ENCODE results near the gene INPP5D.
A peak's percentile ranks its signal among the peaks of the same experiment; 100 is the strongest.

Gene INPP5D

GRCh38 chr2:233209117-233209532, 149.0 kb downstream of the INPP5D start:
- FAIRE-seq (no peak), DNase-seq (ENCODE audit: insufficient read length, low spot score) (no peak)
- TF ChIP-seq POLR2A (IDR thresholded peaks at IDR 0.05; ENCODE audit: low read depth, low read length): no peak

- no peak for TF ChIP-seq POLR2A (IDR thresholded peaks at IDR 0.05; ENCODE audit: low read depth, low read length)
- DNase-seq (ENCODE audit: insufficient read length, low spot score) (peak; percentile 92), FAIRE-seq (no peak)
Observed at GRCh38 chr2:233209533-233210171, 149.5 kb downstream of the INPP5D start.

- DNase-seq (ENCODE audit: insufficient read length, low spot score) (no peak), FAIRE-seq (no peak)
- TF ChIP-seq POLR2A (IDR thresholded peaks at IDR 0.05; ENCODE audit: low read depth, low read length): no peak
Observed at GRCh38 chr2:233210281-233210680, 150.1 kb downstream of the INPP5D start.

- no peak for TF ChIP-seq POLR2A (IDR thresholded peaks at IDR 0.05; ENCODE audit: low read depth, low read length)
- FAIRE-seq (peak; percentile 53), DNase-seq (ENCODE audit: insufficient read length, low spot score) (peak; percentile 77)
Observed at GRCh38 chr2:233210843-233211547, 150.9 kb downstream of the INPP5D start.

GRCh38 chr2:233211548-233211895, 151.4 kb downstream of the INPP5D start:
- FAIRE-seq: no peak
- no peak for DNase-seq (ENCODE audit: insufficient read length, low spot score)
- TF ChIP-seq POLR2A (IDR thresholded peaks at IDR 0.05; ENCODE audit: low read depth, low read length): no peak

- no peak for TF ChIP-seq POLR2A (IDR thresholded peaks at IDR 0.05; ENCODE audit: low read depth, low read length)
- no peak for FAIRE-seq
- DNase-seq (ENCODE audit: insufficient read length, low spot score): no peak
Observed at GRCh38 chr2:233213011-233213410, 152.9 kb downstream of the INPP5D start.

GRCh38 chr2:233213975-233214374, 153.8 kb downstream of the INPP5D start:
- no peak for TF ChIP-seq POLR2A (IDR thresholded peaks at IDR 0.05; ENCODE audit: low read depth, low read length)
- DNase-seq (ENCODE audit: insufficient read length, low spot score): no peak
- no peak for FAIRE-seq

- no peak for TF ChIP-seq POLR2A (IDR thresholded peaks at IDR 0.05; ENCODE audit: low read depth, low read length)
- no peak for FAIRE-seq
- no peak for DNase-seq (ENCODE audit: insufficient read length, low spot score)
Observed at GRCh38 chr2:233217892-233218377, 157.8 kb downstream of the INPP5D start.

GRCh38 chr2:233218836-233219235, 158.7 kb downstream of the INPP5D start:
- TF ChIP-seq POLR2A (IDR thresholded peaks at IDR 0.05; ENCODE audit: low read depth, low read length): no peak
- FAIRE-seq (no peak), DNase-seq (ENCODE audit: insufficient read length, low spot score) (no peak)

GRCh38 chr2:233219848-233220247, 159.7 kb downstream of the INPP5D start:
- TF ChIP-seq POLR2A (IDR thresholded peaks at IDR 0.05; ENCODE audit: low read depth, low read length): no peak
- FAIRE-seq (no peak), DNase-seq (ENCODE audit: insufficient read length, low spot score) (no peak)

GRCh38 chr2:233221378-233222063, 161.4 kb downstream of the INPP5D start:
- DNase-seq (ENCODE audit: insufficient read length, low spot score) (no peak), FAIRE-seq (no peak)

GRCh38 chr2:233223059-233223894, 163.1 kb downstream of the INPP5D start:
- no peak for TF ChIP-seq POLR2A (IDR thresholded peaks at IDR 0.05; ENCODE audit: low read depth, low read length)
- FAIRE-seq (no peak), DNase-seq (ENCODE audit: insufficient read length, low spot score) (no peak)

More at GRCh38 chr2:233221378-233222063, 161.4 kb downstream of the INPP5D start:
- no peak for TF ChIP-seq POLR2A (IDR thresholded peaks at IDR 0.05; ENCODE audit: low read depth, low read length)

- DNase-seq (ENCODE audit: insufficient read length, low spot score) (no peak), FAIRE-seq (no peak)
- no peak for TF ChIP-seq POLR2A (IDR thresholded peaks at IDR 0.05; ENCODE audit: low read depth, low read length)
Observed at GRCh38 chr2:233225230-233226068, 165.3 kb downstream of the INPP5D start.

Measured in H54 (cell line).